Smooth muscle cell of the brain vasculature (primary cell): ENCODE data around the gene CELF2.

Experiments used
- DNase-seq: peaks from one replicate; pipeline ENCODE4 v3.0.0-alpha.2; 2012; ENCODE audit warnings: low read depth, low spot score

The CELF2 gene

GRCh38 chr10:11270135-11270857 is 252.6 kb downstream of the CELF2 start:
- peak; percentile 32 for DNase-seq

- no peak for DNase-seq
These were observed 253.1 kb downstream of the CELF2 start for GRCh38 chr10:11270858-11271179.

- no peak for DNase-seq
These were observed 255.3 kb downstream of the CELF2 start for GRCh38 chr10:11272915-11273389.

- DNase-seq = no peak
These were observed 256.8 kb downstream of the CELF2 start for GRCh38 chr10:11274452-11274851.

- no peak for DNase-seq
These were observed 258.0 kb downstream of the CELF2 start for GRCh38 chr10:11275651-11276050.

GRCh38 chr10:11276449-11276990 is 258.8 kb downstream of the CELF2 start:
- no peak for DNase-seq

GRCh38 chr10:11279314-11279713 is 261.6 kb downstream of the CELF2 start:
- DNase-seq = no peak

- no peak for DNase-seq
These were observed 262.7 kb downstream of the CELF2 start for GRCh38 chr10:11280187-11280932.

GRCh38 chr10:11282156-11282555 is 264.5 kb downstream of the CELF2 start:
- no peak for DNase-seq

GRCh38 chr10:11282661-11283060 is 265.0 kb downstream of the CELF2 start:
- no peak for DNase-seq

- DNase-seq = no peak
These were observed 266.8 kb downstream of the CELF2 start for GRCh38 chr10:11284291-11285085.

- DNase-seq = no peak
These were observed 267.5 kb downstream of the CELF2 start for GRCh38 chr10:11285171-11285570.

GRCh38 chr10:11286261-11286852 is 268.7 kb downstream of the CELF2 start:
- DNase-seq = no peak

- DNase-seq = no peak
These were observed 270.6 kb downstream of the CELF2 start for GRCh38 chr10:11288302-11288701.

GRCh38 chr10:11290156-11290890 is 272.7 kb downstream of the CELF2 start:
- DNase-seq = no peak

- no peak for DNase-seq
These were observed 275.1 kb downstream of the CELF2 start for GRCh38 chr10:11292576-11293302.

GRCh38 chr10:11293332-11293731 is 275.7 kb downstream of the CELF2 start:
- no peak for DNase-seq

GRCh38 chr10:11294831-11295450 is 277.3 kb downstream of the CELF2 start:
- no peak for DNase-seq

- DNase-seq = no peak
These were observed 277.8 kb downstream of the CELF2 start for GRCh38 chr10:11295492-11295891.

GRCh38 chr10:11297136-11297535 is 279.5 kb downstream of the CELF2 start:
- DNase-seq = no peak
